Measurements from ENCODE around the gene ARHGAP22.

ARHGAP22 gene

DNA sequence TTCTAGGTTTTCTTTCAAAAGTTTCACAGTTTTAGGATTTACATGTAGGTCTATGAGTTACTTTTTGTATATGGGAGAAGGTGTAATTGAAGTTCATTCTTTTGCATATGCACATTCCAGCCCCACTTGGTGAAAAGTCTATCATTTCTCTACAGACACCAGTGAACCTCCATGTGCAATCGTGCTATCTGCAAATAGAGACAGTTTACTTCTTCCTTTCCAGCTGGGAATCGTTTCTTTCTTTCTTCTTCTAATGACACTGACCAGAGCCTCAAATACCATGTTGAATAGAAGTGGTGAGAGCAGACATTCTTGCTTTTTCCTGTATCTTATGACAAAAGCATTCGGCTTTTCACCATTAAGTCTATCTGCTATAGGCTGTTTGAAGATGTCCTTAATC lies 122.7 kb downstream of the ARHGAP22 start:
- no peak for TF ChIP-seq TAF1 (IDR thresholded peaks at IDR 0.05; ENCODE audit: borderline replicate concordance, insufficient read depth, low read length)
- TF ChIP-seq SIN3A (IDR thresholded peaks at IDR 0.05; ENCODE audit: borderline replicate concordance, insufficient read depth, low read length) = no peak
- TF ChIP-seq, protein P1, sequence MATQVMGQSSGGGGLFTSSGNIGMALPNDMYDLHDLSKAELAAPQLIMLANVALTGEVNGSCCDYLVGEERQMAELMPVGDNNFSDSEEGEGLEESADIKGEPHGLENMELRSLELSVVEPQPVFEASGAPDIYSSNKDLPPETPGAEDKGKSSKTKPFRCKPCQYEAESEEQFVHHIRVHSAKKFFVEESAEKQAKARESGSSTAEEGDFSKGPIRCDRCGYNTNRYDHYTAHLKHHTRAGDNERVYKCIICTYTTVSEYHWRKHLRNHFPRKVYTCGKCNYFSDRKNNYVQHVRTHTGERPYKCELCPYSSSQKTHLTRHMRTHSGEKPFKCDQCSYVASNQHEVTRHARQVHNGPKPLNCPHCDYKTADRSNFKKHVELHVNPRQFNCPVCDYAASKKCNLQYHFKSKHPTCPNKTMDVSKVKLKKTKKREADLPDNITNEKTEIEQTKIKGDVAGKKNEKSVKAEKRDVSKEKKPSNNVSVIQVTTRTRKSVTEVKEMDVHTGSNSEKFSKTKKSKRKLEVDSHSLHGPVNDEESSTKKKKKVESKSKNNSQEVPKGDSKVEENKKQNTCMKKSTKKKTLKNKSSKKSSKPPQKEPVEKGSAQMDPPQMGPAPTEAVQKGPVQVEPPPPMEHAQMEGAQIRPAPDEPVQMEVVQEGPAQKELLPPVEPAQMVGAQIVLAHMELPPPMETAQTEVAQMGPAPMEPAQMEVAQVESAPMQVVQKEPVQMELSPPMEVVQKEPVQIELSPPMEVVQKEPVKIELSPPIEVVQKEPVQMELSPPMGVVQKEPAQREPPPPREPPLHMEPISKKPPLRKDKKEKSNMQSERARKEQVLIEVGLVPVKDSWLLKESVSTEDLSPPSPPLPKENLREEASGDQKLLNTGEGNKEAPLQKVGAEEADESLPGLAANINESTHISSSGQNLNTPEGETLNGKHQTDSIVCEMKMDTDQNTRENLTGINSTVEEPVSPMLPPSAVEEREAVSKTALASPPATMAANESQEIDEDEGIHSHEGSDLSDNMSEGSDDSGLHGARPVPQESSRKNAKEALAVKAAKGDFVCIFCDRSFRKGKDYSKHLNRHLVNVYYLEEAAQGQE (IDR thresholded peaks at IDR 0.05; ENCODE audit: insufficient read depth in 1 of 2, low read depth in 2 of 2, low read length in 2 of 2) = no peak
- TF ChIP-seq POLR2AphosphoS5 (IDR thresholded peaks at IDR 0.05; ENCODE audit: low read depth, low read length) = no peak
- no peak for TF ChIP-seq FOXP2 (optimal IDR thresholded peaks at IDR 0.05; ENCODE audit: borderline replicate concordance, extremely low read depth, extremely low read length, insufficient read depth)

DNA sequence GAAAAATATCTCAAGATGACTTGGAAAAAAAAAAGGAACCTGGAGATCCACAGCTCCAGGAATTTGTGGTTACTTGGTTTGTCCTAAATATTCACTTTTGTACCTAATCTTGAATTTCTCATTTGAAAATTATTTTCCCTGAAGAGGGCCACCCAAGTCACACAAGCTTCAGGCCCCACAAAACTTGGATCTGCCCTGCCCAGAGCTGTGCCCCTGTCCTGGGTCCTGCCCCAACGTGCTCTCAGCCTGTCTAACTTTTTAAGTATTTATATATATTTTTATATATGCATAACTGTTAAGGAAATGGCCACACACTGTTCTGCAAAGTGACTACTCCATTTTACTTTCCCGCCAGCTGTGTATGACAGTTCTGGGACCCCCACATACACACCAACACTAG lies 123.5 kb downstream of the ARHGAP22 start:
- TF ChIP-seq SIN3A (IDR thresholded peaks at IDR 0.05; ENCODE audit: borderline replicate concordance, insufficient read depth, low read length) (no peak), FOXP2 (optimal IDR thresholded peaks at IDR 0.05; ENCODE audit: borderline replicate concordance, extremely low read depth, extremely low read length, insufficient read depth) (no peak), TAF1 (IDR thresholded peaks at IDR 0.05; ENCODE audit: borderline replicate concordance, insufficient read depth, low read length) (no peak), POLR2AphosphoS5 (IDR thresholded peaks at IDR 0.05; ENCODE audit: low read depth, low read length) (no peak)
- TF ChIP-seq, protein P1 (IDR thresholded peaks at IDR 0.05; ENCODE audit: insufficient read depth in 1 of 2, low read depth in 2 of 2, low read length in 2 of 2) = peak in 1 of 2 experiments; percentile 50; a peak in 1 of 4 replicates

- TF ChIP-seq FOXP2 (optimal IDR thresholded peaks at IDR 0.05; ENCODE audit: borderline replicate concordance, extremely low read depth, extremely low read length, insufficient read depth) (no peak), SIN3A (IDR thresholded peaks at IDR 0.05; ENCODE audit: borderline replicate concordance, insufficient read depth, low read length) (no peak), TAF1 (IDR thresholded peaks at IDR 0.05; ENCODE audit: borderline replicate concordance, insufficient read depth, low read length) (no peak), POLR2AphosphoS5 (IDR thresholded peaks at IDR 0.05; ENCODE audit: low read depth, low read length) (no peak)
- TF ChIP-seq, protein P1 (IDR thresholded peaks at IDR 0.05; ENCODE audit: insufficient read depth in 1 of 2, low read depth in 2 of 2, low read length in 2 of 2) = no peak
These were observed 124.2 kb downstream of the ARHGAP22 start for GRCh38 chr10:48480397-48481374.

DNA sequence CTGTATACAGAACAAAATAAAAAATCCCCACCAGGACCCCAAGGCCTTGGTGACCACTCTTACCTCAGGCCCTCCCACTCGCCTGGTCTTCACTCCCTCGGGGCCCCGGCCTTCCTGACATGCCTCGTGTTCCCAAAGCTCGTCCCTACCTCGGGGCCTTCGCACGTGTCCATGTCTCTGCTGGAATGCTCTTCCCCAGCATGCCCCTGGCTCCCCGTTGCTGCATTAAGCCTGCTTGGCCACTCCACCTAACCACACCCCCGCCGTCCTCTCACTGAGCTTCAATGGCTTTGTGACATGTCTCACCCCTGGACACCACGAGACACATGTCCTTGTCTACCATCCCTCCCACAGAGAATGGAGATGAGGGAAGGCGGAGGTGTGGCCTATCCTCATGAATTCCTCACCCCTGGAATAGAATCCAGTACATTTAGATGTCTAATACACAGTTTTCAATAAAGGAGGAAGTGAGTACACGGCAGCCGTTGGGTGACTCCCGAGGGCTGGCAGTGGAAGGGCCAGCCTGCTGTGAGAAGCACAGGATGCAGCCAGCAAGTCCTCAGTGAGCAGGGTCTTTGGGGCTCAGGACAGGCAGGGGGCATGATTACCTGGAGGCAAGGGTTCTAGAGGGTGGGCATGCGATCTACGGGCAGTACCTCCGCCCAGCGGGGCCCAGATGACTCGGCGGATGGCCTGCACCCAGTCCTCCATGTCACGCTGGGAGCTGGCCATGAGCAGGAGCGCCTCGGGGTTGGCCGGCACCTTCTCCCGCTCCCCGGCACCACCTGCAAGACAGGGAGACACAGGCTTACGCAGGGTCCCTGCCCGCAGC lies 125.7 kb downstream of the ARHGAP22 start:
- TF ChIP-seq, protein P1 (IDR thresholded peaks at IDR 0.05; ENCODE audit: insufficient read depth in 1 of 2, low read depth in 2 of 2, low read length in 2 of 2) = no peak
- TF ChIP-seq TAF1 (IDR thresholded peaks at IDR 0.05; ENCODE audit: borderline replicate concordance, insufficient read depth, low read length) (no peak), FOXP2 (optimal IDR thresholded peaks at IDR 0.05; ENCODE audit: borderline replicate concordance, extremely low read depth, extremely low read length, insufficient read depth) (no peak), POLR2AphosphoS5 (IDR thresholded peaks at IDR 0.05; ENCODE audit: low read depth, low read length) (no peak), SIN3A (IDR thresholded peaks at IDR 0.05; ENCODE audit: borderline replicate concordance, insufficient read depth, low read length) (no peak)

Data from PFSK-1 (cell line).